SH-SY5Y (cell line): Measurements from ENCODE around the gene TPI1.

ENCODE experiments used
- GATA2 ChIP-seq: IDR thresholded peaks from 2 replicates; pipeline ENCODE4 v1.6.1; 2011; ENCODE audit warnings: mild to moderate bottlenecking, low read depth, low read length
- GATA3 ChIP-seq: IDR thresholded peaks from 2 replicates; pipeline ENCODE4 v1.6.1; 2011; ENCODE audit warnings: low read depth, mild to moderate bottlenecking, low read length, moderate library complexity

DNA sequence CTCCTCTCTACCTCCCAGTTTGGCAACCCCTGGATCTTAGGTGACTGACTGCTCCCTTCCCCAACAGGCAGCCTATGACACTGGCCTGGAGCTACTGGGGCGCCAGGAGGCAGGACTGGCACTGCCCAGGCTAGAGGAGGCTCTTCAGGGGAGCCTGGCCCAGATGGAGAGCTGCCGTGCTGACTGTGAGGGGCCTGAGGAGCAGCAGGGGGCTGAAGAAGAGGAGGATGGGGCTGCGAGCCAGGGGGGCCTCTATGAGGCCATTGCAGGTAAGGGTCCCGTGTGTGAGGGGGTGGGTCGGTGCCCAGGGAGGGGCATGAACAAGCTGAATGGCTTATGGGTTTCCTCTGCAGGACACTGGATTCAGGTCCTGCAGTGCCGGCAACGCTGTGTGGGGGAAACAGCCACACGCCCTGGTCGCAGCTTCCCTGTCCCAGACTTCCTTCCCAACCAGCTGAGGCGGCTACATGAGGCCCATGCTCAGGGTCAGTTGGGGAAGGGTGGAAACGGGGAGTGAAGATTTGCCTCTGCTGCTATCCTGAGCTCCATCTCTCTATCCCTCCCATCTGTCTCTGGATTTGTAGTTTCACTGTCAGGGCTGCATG, 36.9 kb upstream of the TPI1 start:
- TF ChIP-seq GATA3 (no peak), GATA2 (no peak)
